Kidney glomerular epithelial cell (primary cell): ENCODE results near the gene RRP12.

Experiments used
- DNase-seq: peaks from one replicate; lab custom pipeline; 2025; lab: John Stamatoyannopoulos, UW

Gene RRP12

GRCh38 chr10:97334370-97335175 lies 66.6 kb downstream of the RRP12 start, which contains the start of gene FRAT2:
TSS of gene FRAT2 (minus strand) at chr10:97334729. CDS start at chr10:97334572, 157 bp downstream.
- DNase-seq: peak; percentile 77

- no peak for DNase-seq
Measured at GRCh38 chr10:97333601-97334369, 67.4 kb downstream of the RRP12 start.

- DNase-seq: no peak
Measured at GRCh38 chr10:97333351-97333600, 67.9 kb downstream of the RRP12 start.

- peak; percentile 74 for DNase-seq
Measured at GRCh38 chr10:97332591-97333350, 68.4 kb downstream of the RRP12 start.

GRCh38 chr10:97331153-97331703 lies 69.9 kb downstream of the RRP12 start:
- no peak for DNase-seq

GRCh38 chr10:97329766-97330165 lies 71.4 kb downstream of the RRP12 start:
- no peak for DNase-seq

- DNase-seq: no peak
Measured at GRCh38 chr10:97328646-97329453, 72.3 kb downstream of the RRP12 start.

- no peak for DNase-seq
Measured at GRCh38 chr10:97327348-97328294, 73.5 kb downstream of the RRP12 start.

GRCh38 chr10:97325754-97326153 lies 75.4 kb downstream of the RRP12 start:
- no peak for DNase-seq

GRCh38 chr10:97323501-97323900 lies 77.6 kb downstream of the RRP12 start:
- no peak for DNase-seq

- no peak for DNase-seq
Measured at GRCh38 chr10:97321804-97322190, 79.3 kb downstream of the RRP12 start.

GRCh38 chr10:97321032-97321803 lies 79.9 kb downstream of the RRP12 start:
- DNase-seq: no peak

- DNase-seq: no peak
Measured at GRCh38 chr10:97320480-97321031, 80.6 kb downstream of the RRP12 start.

GRCh38 chr10:97319671-97320479 lies 81.3 kb downstream of the RRP12 start:
- DNase-seq: no peak

GRCh38 chr10:97318772-97319651 lies 82.1 kb downstream of the RRP12 start, which contains the start of gene FRAT1:
TSS of gene FRAT1 (plus strand) at chr10:97319271. CDS start at chr10:97319454, 183 bp downstream.
- DNase-seq: peak; percentile 83

GRCh38 chr10:97314671-97315070 lies 86.5 kb downstream of the RRP12 start:
- no peak for DNase-seq

- DNase-seq: no peak
Measured at GRCh38 chr10:97312897-97313296, 88.2 kb downstream of the RRP12 start.
